ENCODE results near the gene ORAI2.

ORAI2 gene

GRCh38 chr7:102434039-102434486, 688 bp downstream of the ORAI2 start:
- no peak for TF ChIP-seq CTCF (conservative IDR thresholded peaks at IDR 0.05)
- H3K27ac ChIP-seq, result peak overlapping the region; percentile 96

DNA sequence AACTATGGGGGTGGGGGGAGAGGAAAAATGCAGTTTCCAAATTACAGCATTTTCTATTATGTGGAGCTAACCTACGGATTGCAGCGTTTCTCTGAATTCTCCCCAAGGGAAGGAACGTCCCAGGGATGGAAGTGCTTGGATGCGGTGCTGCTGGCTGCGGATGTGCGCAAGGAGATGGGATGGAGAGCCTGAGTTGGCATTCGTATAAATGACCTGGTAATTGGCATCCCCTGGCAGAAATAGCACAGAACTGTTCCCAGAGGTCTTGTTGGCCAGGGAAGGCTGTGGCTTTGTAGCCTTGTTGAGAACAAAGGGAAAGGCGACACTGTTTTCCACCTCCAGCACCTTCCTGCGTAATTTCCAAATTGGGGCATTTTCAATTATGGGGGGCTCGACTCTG, 2.7 kb downstream of the ORAI2 start:
- no peak overlapping the region for H3K27ac ChIP-seq
- no peak for TF ChIP-seq CTCF (conservative IDR thresholded peaks at IDR 0.05)

DNA sequence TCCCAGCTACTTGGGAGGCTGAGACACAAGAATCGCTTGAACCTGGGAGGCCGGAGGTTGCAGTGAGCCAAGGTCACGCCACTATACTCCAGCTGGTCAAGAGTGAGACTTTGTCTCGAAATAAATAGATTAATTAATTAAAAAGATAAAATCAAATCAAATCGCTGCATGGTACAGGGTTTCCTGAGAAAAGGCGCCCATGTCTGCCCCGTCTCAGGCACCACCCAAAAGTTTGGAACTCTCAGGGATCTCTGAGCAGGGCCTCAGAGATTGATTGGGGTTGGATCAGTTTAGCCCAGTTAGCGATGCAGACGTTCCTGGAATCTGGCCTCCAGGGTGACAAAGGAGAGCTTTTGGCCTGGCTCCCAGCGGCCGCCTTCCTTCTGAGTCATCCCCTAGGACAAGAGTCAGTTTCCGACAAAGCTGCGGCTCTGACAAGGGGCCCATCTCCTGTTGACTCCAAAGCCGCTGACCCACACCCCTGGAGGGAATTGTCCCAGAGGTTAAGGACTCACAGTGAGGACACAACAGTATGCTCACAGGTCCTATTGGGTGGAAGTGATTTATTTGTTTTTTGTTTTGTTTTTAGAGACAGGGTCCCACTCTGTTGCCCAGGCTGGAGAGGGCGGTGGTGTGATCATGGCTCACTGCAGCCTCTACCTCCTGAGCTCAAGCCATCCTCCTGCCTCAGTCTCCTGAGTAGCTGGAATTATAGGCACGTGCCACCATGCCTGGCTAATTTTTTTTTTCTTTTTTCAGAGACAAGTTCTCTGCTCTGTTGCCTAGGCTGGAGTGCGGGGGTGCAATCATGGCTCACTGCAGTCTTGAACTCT, 6.8 kb downstream of the ORAI2 start:
- H3K27ac ChIP-seq, result no peak overlapping the region
- TF ChIP-seq CTCF (conservative IDR thresholded peaks at IDR 0.05), result no peak

DNA sequence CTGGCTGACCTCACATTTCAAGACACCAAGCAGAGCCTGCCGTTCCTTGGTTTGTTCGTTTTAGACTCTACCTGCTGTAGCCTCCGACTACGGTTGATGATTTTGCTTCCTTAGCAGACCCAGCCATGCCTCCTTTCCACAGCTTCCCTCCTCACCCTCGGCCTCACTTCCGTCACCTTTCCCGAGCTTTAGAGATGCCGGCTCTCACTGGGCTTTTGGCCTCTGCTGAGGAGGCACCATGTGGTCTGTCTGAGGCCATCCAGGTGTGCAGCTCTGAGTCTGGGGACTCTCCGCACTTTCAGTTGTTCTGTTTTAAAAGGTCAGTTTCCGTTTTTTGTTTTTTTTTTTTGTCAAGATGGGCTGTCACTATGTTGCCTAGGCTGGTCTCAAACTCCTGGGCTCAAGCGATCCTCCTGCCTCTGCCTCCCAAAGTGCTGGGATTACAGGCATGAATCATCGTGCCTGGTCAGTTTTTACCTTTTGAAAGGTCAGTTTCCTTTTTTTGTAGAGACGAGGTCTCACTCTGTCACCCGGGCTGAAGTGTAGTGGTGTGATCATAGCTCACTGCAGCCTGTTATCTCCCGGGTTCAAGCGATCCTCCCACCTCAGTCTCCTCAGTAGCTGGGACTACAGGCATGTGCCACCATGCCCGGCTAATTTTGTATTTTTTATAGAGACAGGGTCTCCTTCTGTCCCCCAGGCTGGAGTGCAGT, 11.7 kb downstream of the ORAI2 start:
- no peak overlapping the region for H3K27ac ChIP-seq
- no peak for TF ChIP-seq CTCF (conservative IDR thresholded peaks at IDR 0.05)

- TF ChIP-seq CTCF (conservative IDR thresholded peaks at IDR 0.05), result no peak
- no peak overlapping the region for H3K27ac ChIP-seq
These were observed 12.3 kb downstream of the ORAI2 start for GRCh38 chr7:102445674-102446071.

- TF ChIP-seq CTCF (conservative IDR thresholded peaks at IDR 0.05), result no peak
- H3K27ac ChIP-seq, result no peak overlapping the region
These were observed 13.2 kb downstream of the ORAI2 start for GRCh38 chr7:102446387-102447156.

- H3K27ac ChIP-seq, result no peak overlapping the region
- no peak for TF ChIP-seq CTCF (conservative IDR thresholded peaks at IDR 0.05)
These were observed 13.9 kb downstream of the ORAI2 start for GRCh38 chr7:102447311-102447710.

Measured in VCaP (cell line).